K562 (cell line): ENCODE measurements around the gene NOP58. TPM values are rescaled to one million over a fixed set of nuclear protein-coding genes. Genes with fewer than 3 reads are reported as not detected.

ENCODE experiments used
- ATF7 ChIP-seq: fragments of 450-650 bp; IDR thresholded peaks from 2 replicates; pipeline ENCODE4 v1.7.1; 2014; ENCODE audit warnings: mild to moderate bottlenecking, moderate library complexity
- CREM ChIP-seq: IDR thresholded peaks from 2 replicates; pipeline ENCODE4 v1.6.1; 2014; ENCODE audit warnings: antibody characterized with exemption, low read depth
- HMGN3 ChIP-seq: IDR thresholded peaks from 2 replicates; pipeline ENCODE4 v1.6.1; 2011; ENCODE audit warnings: borderline replicate concordance, low read depth, mild to moderate bottlenecking, mixed read lengths, low read length; ENCODE audit not compliant: insufficient read length; ENCODE audit errors: extremely low read depth
- ILF3 ChIP-seq: fragments of 450-650 bp; IDR thresholded peaks from 2 replicates; pipeline ENCODE4 v1.6.1; 2018; ENCODE audit warnings: antibody characterized with exemption, mild to moderate bottlenecking, moderate library complexity, borderline replicate concordance
- KDM1A ChIP-seq, 2 experiments: fragments of 450-650 bp; IDR thresholded peaks; 2 replicates each; pipeline ENCODE4 v1.6.1; 2016; ENCODE audit warnings: mild to moderate bottlenecking in 2 of 2
- KDM2B ChIP-seq: fragments of 250-450 bp; sonication (Bioruptor Pico); IDR thresholded peaks from 2 replicates; pipeline ENCODE4 v1.8.0; 2021; ENCODE audit warnings: mild to moderate bottlenecking, moderate library complexity
- POLR2AphosphoS2 ChIP-seq: IDR thresholded peaks from 2 replicates; pipeline ENCODE4 v1.6.1; 2012; ENCODE audit warnings: low read length, improper control_type of control experiment
- SP1 ChIP-seq: sonication (generic); formaldehyde crosslinking; IDR thresholded peaks from 2 replicates; pipeline ENCODE4 v1.8.1; 2022; ENCODE audit warnings: mild to moderate bottlenecking, missing genetic modification reagents
- ZBTB1 ChIP-seq: sonication (generic); formaldehyde crosslinking; IDR thresholded peaks from 2 replicates; pipeline ENCODE4 v1.8.1; 2023; ENCODE audit warnings: missing genetic modification reagents, low read depth, mild to moderate bottlenecking, borderline replicate concordance
- ZNF197 ChIP-seq: fragments of 200-800 bp; sonication (Bioruptor generic); IDR thresholded peaks from 2 replicates; pipeline ENCODE4 v1.6.1; 2016; ENCODE audit warnings: low read depth, missing genetic modification characterization, missing compliant biosample characterization
- ZNF311 ChIP-seq: fragments of 250-450 bp; sonication (Bioruptor Pico); IDR thresholded peaks from 2 replicates; pipeline ENCODE4 v1.4.0; 2020; ENCODE audit warnings: mild to moderate bottlenecking, moderate library complexity
- ZNF354B ChIP-seq: fragments of 250-450 bp; sonication (Bioruptor Pico); IDR thresholded peaks from 2 replicates; pipeline ENCODE4 v1.4.0; 2020
- ZNF384 ChIP-seq: IDR thresholded peaks from 2 replicates; pipeline ENCODE4 v1.6.1; 2012; ENCODE audit warnings: low read depth, low read length, improper control_type of control experiment
- ZNF830 ChIP-seq: fragments of 250-450 bp; sonication (Bioruptor Pico); IDR thresholded peaks from 2 replicates; pipeline ENCODE4 v1.5.0; 2021; ENCODE audit warnings: mild to moderate bottlenecking
- polyA plus RNA-seq, 8 experiments: library from polyadenylated mRNA; depleted of rRNA in 4 of 8; stranded (reverse) in 5 of 8; unstranded in 3 of 8; fragments of >200 nt; fragmentation: Nextera tagmentation in 2 of 8; fragmentation: Illumina TruSeq in 1 of 8; extraction: Ambion mirVana in 2 of 8; extraction: Trizol in 1 of 8; gene quantifications; 2 replicates each; pipeline versions ENCODE4 v1.2.1 to v1.2.3, GENCODE V29; 2011 to 2014; ENCODE audit warnings: inconsistent platforms in 1 of 8, missing spikeins in 1 of 8
- total RNA-seq, 7 experiments: library from RNA; depleted of rRNA in 6 of 7; stranded (reverse); fragments of >200 nt in 6 of 7; fragmentation: Illumina TruSeq in 2 of 7; extraction: Trizol in 2 of 7; gene quantifications; 2 replicates each; pipeline versions ENCODE4 v1.2.1 to v1.2.3, GENCODE V29; 2011 to 2021; ENCODE audit warnings: low replicate concordance in 1 of 7
- TF ChIP-seq, protein P1 (sequence below): fragments of 250-450 bp; sonication (Bioruptor Pico); IDR thresholded peaks from 2 replicates; pipeline ENCODE4 v1.5.0; 2021; ENCODE audit warnings: mild to moderate bottlenecking, moderate library complexity
- TF ChIP-seq, protein P2 (sequence below): fragments of 450-650 bp; IDR thresholded peaks from 2 replicates; pipeline ENCODE4 v1.6.1; 2018; ENCODE audit not compliant: partially characterized antibody
- TF ChIP-seq, protein P3 (sequence below), 2 experiments: fragments of 450-650 bp in 1 of 2; IDR thresholded peaks; 2 replicates each; pipeline ENCODE4 v1.6.1; 2011 to 2017; ENCODE audit warnings: low read depth in 2 of 2, antibody characterized with exemption in 1 of 2, borderline replicate concordance in 1 of 2, low read length in 1 of 2, mild to moderate bottlenecking in 1 of 2, mixed read lengths in 1 of 2; ENCODE audit not compliant: control insufficient read depth in 1 of 2

NOP58 gene
- total and polyA plus RNA-seq, 9 of the 15 experiments (the other 6 are each of a cell fraction or from before 2014, with no cell fraction given): 132 to 332 (median 208) TPM

DNA sequence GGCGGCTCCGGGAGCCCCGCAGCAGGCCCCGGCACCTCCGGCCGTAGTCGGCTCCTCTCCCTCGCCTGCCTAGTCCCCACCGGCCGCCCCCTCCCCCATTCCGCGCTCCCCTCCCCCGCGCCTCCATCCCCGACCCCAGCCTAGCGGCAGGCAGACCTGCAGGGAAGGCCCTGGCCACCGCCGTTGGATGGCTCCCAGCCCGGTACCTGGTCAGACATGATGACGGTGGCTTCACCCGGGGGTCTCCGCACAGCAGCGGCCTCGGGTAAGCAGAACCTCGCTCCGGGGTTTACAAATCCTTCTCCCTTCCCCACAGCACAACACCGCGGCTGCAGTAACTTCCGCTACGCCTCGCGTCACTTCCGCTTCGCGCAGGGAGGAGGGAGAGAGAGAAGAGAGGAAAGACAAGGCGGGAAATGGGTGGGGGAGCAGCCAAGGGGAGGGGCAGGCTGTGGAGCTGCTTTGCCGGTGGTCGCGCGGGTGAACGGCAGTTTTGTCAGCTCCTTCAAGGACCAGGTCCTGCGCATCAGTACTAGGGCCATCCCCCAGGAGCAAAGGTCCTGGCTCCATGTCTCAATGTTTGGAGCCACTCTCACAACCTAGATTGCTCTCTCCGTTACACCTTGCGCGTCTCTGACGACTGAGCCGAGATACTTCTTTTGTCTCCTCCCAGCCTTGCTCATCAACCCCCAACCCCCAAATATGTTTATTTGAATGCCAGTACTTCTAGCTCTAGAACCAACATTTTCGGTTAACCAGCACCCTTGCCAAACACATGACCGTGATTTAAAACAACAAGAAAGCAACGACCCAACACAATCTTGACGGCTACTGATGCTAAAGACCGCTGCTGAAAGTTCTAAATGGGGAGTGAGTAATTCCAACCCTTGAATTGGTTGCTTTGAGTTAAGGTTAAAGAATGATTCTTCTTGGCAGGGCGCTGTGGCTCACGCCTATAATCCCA lies 27.0 kb upstream of the NOP58 start, which contains the start of gene SUMO1 (continued):
- no peak for TF ChIP-seq HMGN3
- TF ChIP-seq ZNF830 (CRISPR knock-in tag): no peak
- peak in 1 of 2 experiments; percentile 91; a peak in 2 of 4 replicates for TF ChIP-seq KDM1A (IDR thresholded peaks at IDR 0.05)
- TF ChIP-seq, protein P1, sequence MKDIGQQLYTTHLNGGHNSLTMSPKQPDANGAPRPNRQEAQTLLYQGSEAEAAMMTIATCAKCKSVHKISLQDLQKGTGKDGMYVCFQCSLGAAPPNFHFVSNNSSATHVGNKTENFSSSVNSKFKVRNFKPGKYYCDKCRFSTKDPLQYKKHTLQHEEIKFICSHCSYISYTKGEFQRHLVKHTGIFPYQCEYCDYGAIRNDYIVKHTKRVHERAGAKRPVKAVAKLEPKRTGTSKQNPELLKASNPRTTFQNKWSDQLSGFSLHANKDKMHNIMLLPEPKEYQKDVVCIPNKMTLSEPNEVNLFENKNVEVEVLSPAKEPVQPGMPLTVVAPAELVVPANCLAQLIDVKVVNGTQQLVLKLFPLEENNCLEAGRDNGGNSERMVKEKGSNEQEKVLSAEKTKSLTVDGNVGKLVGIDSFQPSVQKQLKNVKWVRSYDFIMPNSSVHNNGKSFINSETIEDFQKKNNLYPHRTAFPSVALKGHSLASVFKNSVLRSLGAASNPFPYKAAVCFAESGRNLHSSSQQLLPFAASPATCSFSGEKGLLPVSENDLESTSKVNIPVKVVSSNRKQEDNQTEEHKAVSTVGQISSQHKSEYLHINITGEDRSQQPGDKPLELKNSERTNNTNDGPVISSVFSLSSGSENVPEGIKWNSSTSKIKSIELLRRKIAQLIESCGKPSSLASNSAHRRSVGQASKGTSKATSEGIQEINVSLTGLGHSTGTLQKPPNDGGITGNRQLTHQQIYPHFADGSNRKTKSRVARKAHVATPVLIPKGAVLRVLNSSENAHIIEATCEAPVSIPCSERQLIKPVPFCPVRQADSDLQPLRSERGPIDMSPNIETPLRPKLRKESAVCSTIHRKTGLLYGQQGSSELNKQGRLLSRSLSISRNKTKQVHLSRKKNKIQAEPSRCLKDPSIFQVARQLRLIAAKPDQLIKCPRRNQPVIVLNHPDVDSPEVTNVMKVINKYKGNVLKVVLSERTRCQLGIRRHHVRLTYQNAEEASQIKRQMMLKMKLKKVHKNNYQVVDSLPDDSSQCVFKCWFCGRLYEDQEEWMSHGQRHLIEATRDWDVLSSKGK: no peak
- TF ChIP-seq ILF3: no peak
- TF ChIP-seq SP1: no peak
- no peak for TF ChIP-seq ZNF384
- TF ChIP-seq ZNF197 (CRISPR knock-in tag): no peak
- TF ChIP-seq, protein P2, sequence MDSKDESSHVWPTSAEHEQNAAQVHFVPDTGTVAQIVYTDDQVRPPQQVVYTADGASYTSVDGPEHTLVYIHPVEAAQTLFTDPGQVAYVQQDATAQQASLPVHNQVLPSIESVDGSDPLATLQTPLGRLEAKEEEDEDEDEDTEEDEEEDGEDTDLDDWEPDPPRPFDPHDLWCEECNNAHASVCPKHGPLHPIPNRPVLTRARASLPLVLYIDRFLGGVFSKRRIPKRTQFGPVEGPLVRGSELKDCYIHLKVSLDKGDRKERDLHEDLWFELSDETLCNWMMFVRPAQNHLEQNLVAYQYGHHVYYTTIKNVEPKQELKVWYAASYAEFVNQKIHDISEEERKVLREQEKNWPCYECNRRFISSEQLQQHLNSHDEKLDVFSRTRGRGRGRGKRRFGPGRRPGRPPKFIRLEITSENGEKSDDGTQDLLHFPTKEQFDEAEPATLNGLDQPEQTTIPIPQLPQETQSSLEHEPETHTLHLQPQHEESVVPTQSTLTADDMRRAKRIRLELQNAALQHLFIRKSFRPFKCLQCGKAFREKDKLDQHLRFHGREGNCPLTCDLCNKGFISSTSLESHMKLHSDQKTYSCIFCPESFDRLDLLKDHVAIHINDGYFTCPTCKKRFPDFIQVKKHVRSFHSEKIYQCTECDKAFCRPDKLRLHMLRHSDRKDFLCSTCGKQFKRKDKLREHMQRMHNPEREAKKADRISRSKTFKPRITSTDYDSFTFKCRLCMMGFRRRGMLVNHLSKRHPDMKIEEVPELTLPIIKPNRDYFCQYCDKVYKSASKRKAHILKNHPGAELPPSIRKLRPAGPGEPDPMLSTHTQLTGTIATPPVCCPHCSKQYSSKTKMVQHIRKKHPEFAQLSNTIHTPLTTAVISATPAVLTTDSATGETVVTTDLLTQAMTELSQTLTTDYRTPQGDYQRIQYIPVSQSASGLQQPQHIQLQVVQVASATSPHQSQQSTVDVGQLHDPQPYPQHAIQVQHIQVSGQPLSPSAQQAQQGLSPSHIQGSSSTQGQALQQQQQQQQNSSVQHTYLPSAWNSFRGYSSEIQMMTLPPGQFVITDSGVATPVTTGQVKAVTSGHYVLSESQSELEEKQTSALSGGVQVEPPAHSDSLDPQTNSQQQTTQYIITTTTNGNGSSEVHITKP: no peak
- no peak for TF ChIP-seq ZNF311 (CRISPR knock-in tag)
- TF ChIP-seq ZNF354B (CRISPR knock-in tag): no peak
- TF ChIP-seq POLR2AphosphoS2: no peak
- TF ChIP-seq CREM: peak; percentile 94
- TF ChIP-seq KDM2B (CRISPR knock-in tag): no peak
- TF ChIP-seq ZBTB1 (CRISPR knock-in tag): no peak
- TF ChIP-seq, protein P3, sequence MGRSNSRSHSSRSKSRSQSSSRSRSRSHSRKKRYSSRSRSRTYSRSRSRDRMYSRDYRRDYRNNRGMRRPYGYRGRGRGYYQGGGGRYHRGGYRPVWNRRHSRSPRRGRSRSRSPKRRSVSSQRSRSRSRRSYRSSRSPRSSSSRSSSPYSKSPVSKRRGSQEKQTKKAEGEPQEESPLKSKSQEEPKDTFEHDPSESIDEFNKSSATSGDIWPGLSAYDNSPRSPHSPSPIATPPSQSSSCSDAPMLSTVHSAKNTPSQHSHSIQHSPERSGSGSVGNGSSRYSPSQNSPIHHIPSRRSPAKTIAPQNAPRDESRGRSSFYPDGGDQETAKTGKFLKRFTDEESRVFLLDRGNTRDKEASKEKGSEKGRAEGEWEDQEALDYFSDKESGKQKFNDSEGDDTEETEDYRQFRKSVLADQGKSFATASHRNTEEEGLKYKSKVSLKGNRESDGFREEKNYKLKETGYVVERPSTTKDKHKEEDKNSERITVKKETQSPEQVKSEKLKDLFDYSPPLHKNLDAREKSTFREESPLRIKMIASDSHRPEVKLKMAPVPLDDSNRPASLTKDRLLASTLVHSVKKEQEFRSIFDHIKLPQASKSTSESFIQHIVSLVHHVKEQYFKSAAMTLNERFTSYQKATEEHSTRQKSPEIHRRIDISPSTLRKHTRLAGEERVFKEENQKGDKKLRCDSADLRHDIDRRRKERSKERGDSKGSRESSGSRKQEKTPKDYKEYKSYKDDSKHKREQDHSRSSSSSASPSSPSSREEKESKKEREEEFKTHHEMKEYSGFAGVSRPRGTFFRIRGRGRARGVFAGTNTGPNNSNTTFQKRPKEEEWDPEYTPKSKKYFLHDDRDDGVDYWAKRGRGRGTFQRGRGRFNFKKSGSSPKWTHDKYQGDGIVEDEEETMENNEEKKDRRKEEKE (IDR thresholded peaks at IDR 0.05; ENCODE audit: borderline replicate concordance in 1 of 2, control insufficient read depth in 1 of 2, low read depth in 2 of 2, low read length in 1 of 2): no peak
- TF ChIP-seq ATF7: 0 out of 2 replicates have a peak, but pooled peaks have one; percentile 13
